Loucy (cell line): ENCODE results near the gene PLET1.

Experiments
- H2AFZ ChIP-seq: fragments of 200-600 bp; sonication (generic); 2 replicates; pipeline ENCODE4 v1.6.0; 2016; ENCODE audit warnings: antibody characterized with exemption, mild to moderate bottlenecking, low read length, moderate library complexity
- H3F3A ChIP-seq: fragments of 200-600 bp; 2 replicates; pipeline ENCODE4 v1.6.0; 2016; ENCODE audit warnings: antibody characterized with exemption, low read depth, mild to moderate bottlenecking
- H3K27me3 ChIP-seq: fragments of 200-600 bp; sonication (generic); 2 replicates; pipeline ENCODE4 v1.6.1; 2014; ENCODE audit warnings: low read length, mild to moderate bottlenecking; ENCODE audit not compliant: insufficient read depth, poor library complexity, severe bottlenecking
- H3K36me3 ChIP-seq: fragments of 200-600 bp; sonication (generic); 2 replicates; pipeline ENCODE4 v1.6.1; 2016; ENCODE audit warnings: low read length; ENCODE audit not compliant: insufficient read depth
- H3K4me1 ChIP-seq: fragments of 200-600 bp; sonication (generic); 2 replicates; pipeline ENCODE4 v1.5.1; 2014; ENCODE audit warnings: low read length, mild to moderate bottlenecking; ENCODE audit not compliant: insufficient read depth, poor library complexity, severe bottlenecking
- H3K4me2 ChIP-seq: fragments of 200-600 bp; sonication (generic); 2 replicates; pipeline ENCODE4 v1.6.0; 2014; ENCODE audit warnings: antibody characterized with exemption, low read length, low read depth, mild to moderate bottlenecking; ENCODE audit not compliant: poor library complexity, severe bottlenecking
- H3K4me3 ChIP-seq: fragments of 200-600 bp; sonication (generic); 2 replicates; pipeline ENCODE4 v1.5.1; 2014; ENCODE audit warnings: low read length, mild to moderate bottlenecking, mixed read lengths; ENCODE audit not compliant: poor library complexity, severe bottlenecking
- H3K79me2 ChIP-seq: fragments of 200-600 bp; sonication (generic); 2 replicates; pipeline ENCODE4 v1.6.1; 2014; ENCODE audit warnings: low read length; ENCODE audit not compliant: insufficient read depth
- H3K9ac ChIP-seq: fragments of 200-600 bp; sonication (generic); 2 replicates; pipeline ENCODE4 v1.6.0; 2014; ENCODE audit warnings: mild to moderate bottlenecking, low read depth, low read length, moderate library complexity; ENCODE audit not compliant: poor library complexity, severe bottlenecking
- H3K9me2 ChIP-seq: fragments of 200-600 bp; sonication (generic); replicated peaks from 2 replicates; pipeline ENCODE4 v1.6.1; 2016; ENCODE audit warnings: low read depth, low read length, mixed read lengths
- H3K9me3 ChIP-seq: fragments of 200-600 bp; sonication (generic); 2 replicates; pipeline ENCODE4 v1.6.1; 2014; ENCODE audit warnings: mild to moderate bottlenecking, antibody characterized with exemption, low read length, low read depth; ENCODE audit not compliant: insufficient read depth
- H4K20me1 ChIP-seq: fragments of 200-600 bp; sonication (generic); 2 replicates; pipeline ENCODE4 v1.6.0; 2014; ENCODE audit warnings: antibody characterized with exemption, low read length, mild to moderate bottlenecking; ENCODE audit not compliant: insufficient read depth, poor library complexity, severe bottlenecking
- CTCF ChIP-seq: fragments of 200-600 bp; sonication (generic); conservative IDR thresholded peaks from 2 replicates; pipeline ENCODE4 v1.5.1; 2014; ENCODE audit warnings: mild to moderate bottlenecking, antibody characterized with exemption, low read length
- EZH2phosphoT487 ChIP-seq: fragments of 200-600 bp; IDR thresholded peaks from 2 replicates; pipeline ENCODE4 v1.6.1; 2018; ENCODE audit warnings: antibody characterized with exemption, mild to moderate bottlenecking, moderate library complexity, borderline replicate concordance

Gene PLET1

DNA sequence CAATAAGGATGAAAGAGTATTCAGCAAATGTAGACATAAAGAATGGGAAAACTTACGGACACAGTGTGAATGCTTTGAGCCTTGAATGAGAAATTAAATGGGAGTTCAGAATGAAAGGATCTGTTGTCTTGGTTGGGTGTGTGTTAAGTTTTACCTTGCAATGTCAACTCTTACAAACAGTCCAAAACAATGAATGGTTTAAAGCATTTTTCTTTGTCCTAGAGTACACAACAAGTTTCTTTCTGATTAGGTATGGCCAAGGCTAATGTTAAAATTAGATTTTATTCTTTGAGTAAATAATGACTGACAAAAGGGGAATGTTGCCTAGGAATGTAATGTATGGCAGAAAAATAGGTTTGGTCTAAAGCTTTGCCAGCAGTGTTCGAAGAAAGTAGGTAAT lies 32.0 kb downstream of the PLET1 start:
- Histone ChIP-seq H3K79me2 (peaks cover 40% of the 10 kb centered on the region), H3K9me3 (no peaks in the 10 kb centered on the region), H3K9me2 (no peaks in the 10 kb centered on the region), H3K9ac (peak overlapping the region; percentile 88), H2AFZ (no peak overlapping the region), H3K4me1 (peaks cover 27% of the 10 kb centered on the region), H4K20me1 (peaks cover 3% of the 10 kb centered on the region), H3K4me3 (peak overlapping the region; percentile 99), H3K36me3 (no peaks in the 10 kb centered on the region; the same call in 1 of the 2 replicates), H3F3A (no peaks in the 10 kb centered on the region), H3K4me2 (peak overlapping the region; percentile 85), H3K27me3 (no peaks in the 10 kb centered on the region)
- TF ChIP-seq EZH2phosphoT487 (no peak), CTCF (no peak)

DNA sequence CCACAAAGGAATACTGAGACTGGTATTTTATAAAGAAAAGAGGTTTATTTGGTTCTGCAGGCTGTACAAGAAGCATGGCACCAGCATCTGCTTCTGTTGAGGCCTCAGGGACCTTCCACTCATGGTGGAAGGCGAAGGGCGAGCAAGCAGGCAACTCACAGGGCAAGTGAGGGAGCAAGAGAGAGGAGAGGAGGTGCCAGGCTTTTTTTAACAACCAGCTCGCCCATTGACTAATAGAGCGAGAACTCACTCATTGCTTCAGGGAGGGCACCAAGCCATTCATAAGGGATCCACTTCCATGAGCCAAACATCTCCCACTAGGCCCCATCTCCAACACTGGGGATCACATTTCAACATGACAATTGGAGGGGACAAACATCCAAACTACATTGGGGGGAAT lies 33.2 kb downstream of the PLET1 start:
- Histone ChIP-seq H3K4me3 (peak overlapping the region; percentile 99), H3K9me3 (no peaks in the 10 kb centered on the region), H2AFZ (no peak overlapping the region), H3K36me3 (no peaks in the 10 kb centered on the region), H3K4me1 (peaks cover 27% of the 10 kb centered on the region), H3K9me2 (no peaks in the 10 kb centered on the region), H3F3A (no peaks in the 10 kb centered on the region), H3K79me2 (peaks cover 40% of the 10 kb centered on the region), H3K4me2 (peak overlapping the region; percentile 85), H3K9ac (peak overlapping the region; percentile 88), H4K20me1 (peaks cover 3% of the 10 kb centered on the region), H3K27me3 (no peaks in the 10 kb centered on the region)
- TF ChIP-seq EZH2phosphoT487 (no peak), CTCF (no peak)

DNA sequence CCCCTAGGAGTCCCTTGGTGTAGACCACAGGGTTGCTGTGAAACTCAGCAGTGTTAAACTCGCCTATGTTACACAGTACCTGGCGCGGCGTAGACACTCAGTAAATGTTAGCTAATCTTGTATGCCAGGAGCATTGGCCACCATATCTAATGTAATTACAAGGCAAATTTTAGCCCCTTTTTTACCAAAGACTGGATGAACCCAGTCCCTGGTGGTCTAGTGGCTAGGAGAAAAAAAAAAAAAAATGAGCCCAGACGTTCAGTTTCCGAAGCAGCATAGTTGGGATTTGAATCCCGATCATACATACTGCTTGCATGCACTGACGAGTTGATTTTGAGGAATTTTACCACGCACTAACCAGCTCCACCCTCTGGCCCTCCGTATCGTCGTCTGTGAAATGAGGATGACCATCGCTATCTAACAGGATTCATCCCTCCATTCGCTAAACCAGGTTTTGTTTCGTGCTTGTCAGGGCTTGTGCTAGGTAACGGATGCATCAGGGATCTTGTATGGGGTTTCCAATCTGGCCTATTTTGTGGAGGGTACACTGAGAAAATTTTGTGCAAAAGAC lies 33.7 kb downstream of the PLET1 start:
- peak overlapping the region; percentile 98 for H2AFZ ChIP-seq
- H3K79me2 ChIP-seq: peaks cover 40% of the 10 kb centered on the region

More for the DNA sequence above, 33.7 kb downstream of the PLET1 start:
- Histone ChIP-seq H3K27me3 (no peaks in the 10 kb centered on the region), H3K9me3 (no peaks in the 10 kb centered on the region), H3K4me3 (peak overlapping the region; percentile 99), H3K4me1 (peaks cover 27% of the 10 kb centered on the region), H3K4me2 (peak overlapping the region; percentile 85), H3K9ac (peak overlapping the region; percentile 88), H3K36me3 (no peaks in the 10 kb centered on the region), H4K20me1 (peaks cover 3% of the 10 kb centered on the region), H3K9me2 (no peaks in the 10 kb centered on the region), H3F3A (no peaks in the 10 kb centered on the region)
- TF ChIP-seq CTCF (no peak), EZH2phosphoT487 (no peak)
